Pancreas (tissue), 10 donors: Measurements from ENCODE around the gene CCDC88B. TPM values are rescaled to one million over a fixed set of nuclear protein-coding genes. Genes with fewer than 3 reads are reported as not detected.

Experiments
- ATAC-seq, 4 donors: fragments of 200-7000 bp; cut with Tn5 transposase; one replicate each; pipeline versions ENCODE4 v1.8.0 to v1.9.1; 2020; ENCODE audit warnings: mild to moderate bottlenecking in 4 of 4, moderate library complexity in 4 of 4
- DNase-seq, 6 donors: peaks; one replicate each; pipeline ENCODE4 v3.0.0-alpha.2; 2020
- FAIRE-seq: peaks from 2 replicates; lab custom pipeline; 2012; peaks lifted over from hg19 to GRCh38; lab: Jason Lieb, UNC
- H3K27ac ChIP-seq, 4 donors: fragments of 200-600 bp; sonication (generic); 1 replicate in 3 of 4; 2 replicates in 1 of 4; pipeline versions ENCODE4 v1.5.0 to v1.8.0; 2020
- H3K27me3 ChIP-seq, 4 donors: fragments of 200-600 bp; one replicate each; pipeline ENCODE4 v1.8.0; 2021
- H3K36me3 ChIP-seq, 3 donors: fragments of 200-600 bp; sonication (generic) in 1 of 3; one replicate each; pipeline versions ENCODE4 v1.5.0 to v1.8.0; 2020 to 2021
- H3K4me1 ChIP-seq, 3 donors: fragments of 200-600 bp; one replicate each; pipeline ENCODE4 v1.8.0; 2021
- H3K4me3 ChIP-seq, 4 donors: fragments of 200-600 bp; sonication (generic) in 2 of 4; one replicate each; pipeline versions ENCODE4 v1.5.0 to v1.8.0; 2020 to 2021
- H3K9me3 ChIP-seq, 4 donors: fragments of 200-600 bp; one replicate each; pipeline ENCODE4 v1.8.0; 2021
- WGBS, 2 donors: extraction: QIAGEN DNeasy Blood & Tissue Kit; methylation state at CpG; one replicate each; pipeline ENCODE4 v1.1.7; 2013; 5-methylcytosine and 5-hydroxymethylcytosine counted together
- intact Hi-C, 3 donors: fragments of 100-400 bp; cut with DNase I; formaldehyde crosslinking; loops; one replicate each; pipeline versions ENCODE4 v1.11.1 to v1.14.2; 2022
- polyA plus RNA-seq, 2 donors: library from polyadenylated mRNA; stranded (reverse); fragments of 200-250 nt; gene quantifications; one replicate each; pipeline ENCODE4 v1.2.3, GENCODE V29; 2013
- total RNA-seq, 6 donors: library from RNA; stranded (reverse); fragmentation: NEBNext Ultra II Directional in 4 of 6; extraction: Animal tissue kit (Norgen Biotek cat#: 25700) in 4 of 6; gene quantifications; one replicate each; pipeline versions ENCODE4 v1.2.1 to v1.2.4, GENCODE V29; 2021 to 2023
- TF ChIP-seq, protein P1 (sequence below), 4 donors: fragments of 200-600 bp; sonication (generic) in 3 of 4; IDR thresholded peaks; one replicate each; pipeline versions ENCODE4 v1.5.0 to v1.8.0; 2021; ENCODE audit warnings: antibody characterized with exemption in 4 of 4
- donor health status: healthy with polysubstance abuse.
- donor health status: DM: no; HTN: no; CAD: no; lungs with moderate emphysema.
- donor health status: DM: no; HTN: no; CAD: no.
- donor health status: control.
- donor health status: control.
- donor health status: Bipolar disorder and iron deficiency.
- donor health status: DM: yes; HTN: yes; CAD: no.
- donor health status: DM: no; HTN: no; CAD: no.
- donor health status: DM: no; HTN: no; CAD: no.
- donor health status: DM: yes; HTN: yes; CAD: no.

CCDC88B gene
- total and polyA plus RNA-seq, 8 donors, result 3.0 to 50.0 (median 6.4) TPM

DNA sequence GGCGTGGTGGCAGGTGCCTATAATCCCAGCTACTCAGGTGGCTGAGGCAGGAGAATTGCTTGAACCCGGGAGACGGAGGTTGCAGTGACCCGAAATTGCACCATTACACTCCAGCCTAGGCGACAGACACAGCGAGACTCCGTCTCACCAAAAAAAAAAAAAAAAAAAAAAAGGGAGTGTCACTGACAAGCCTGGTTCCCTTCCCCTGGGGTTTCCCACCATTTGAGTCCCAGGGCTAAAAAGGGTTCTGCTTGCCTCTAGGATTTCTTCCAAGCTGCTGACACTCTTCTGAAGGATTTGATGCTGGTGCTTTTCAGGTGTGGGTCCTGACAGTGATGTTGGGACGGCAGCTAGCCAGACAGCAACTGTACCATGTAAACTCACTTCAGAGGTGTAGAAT lies 1.3 kb upstream of the CCDC88B start:
- Histone ChIP-seq H3K27me3 (no peaks in the 10 kb centered on the region), H3K4me3 (no peak overlapping the region), H3K4me1 (peaks cover 0 to 4% (median 3%) of the 10 kb centered on the region in 3 donors), H3K36me3 (no peaks in the 10 kb centered on the region), H3K27ac (no peak overlapping the region), H3K9me3 (no peaks in the 10 kb centered on the region)
- no peak for DNase-seq
- intact Hi-C loops, result no loop called here
- ATAC-seq, result no peak
- no peak for FAIRE-seq
- TF ChIP-seq, protein P1, sequence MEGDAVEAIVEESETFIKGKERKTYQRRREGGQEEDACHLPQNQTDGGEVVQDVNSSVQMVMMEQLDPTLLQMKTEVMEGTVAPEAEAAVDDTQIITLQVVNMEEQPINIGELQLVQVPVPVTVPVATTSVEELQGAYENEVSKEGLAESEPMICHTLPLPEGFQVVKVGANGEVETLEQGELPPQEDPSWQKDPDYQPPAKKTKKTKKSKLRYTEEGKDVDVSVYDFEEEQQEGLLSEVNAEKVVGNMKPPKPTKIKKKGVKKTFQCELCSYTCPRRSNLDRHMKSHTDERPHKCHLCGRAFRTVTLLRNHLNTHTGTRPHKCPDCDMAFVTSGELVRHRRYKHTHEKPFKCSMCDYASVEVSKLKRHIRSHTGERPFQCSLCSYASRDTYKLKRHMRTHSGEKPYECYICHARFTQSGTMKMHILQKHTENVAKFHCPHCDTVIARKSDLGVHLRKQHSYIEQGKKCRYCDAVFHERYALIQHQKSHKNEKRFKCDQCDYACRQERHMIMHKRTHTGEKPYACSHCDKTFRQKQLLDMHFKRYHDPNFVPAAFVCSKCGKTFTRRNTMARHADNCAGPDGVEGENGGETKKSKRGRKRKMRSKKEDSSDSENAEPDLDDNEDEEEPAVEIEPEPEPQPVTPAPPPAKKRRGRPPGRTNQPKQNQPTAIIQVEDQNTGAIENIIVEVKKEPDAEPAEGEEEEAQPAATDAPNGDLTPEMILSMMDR (IDR thresholded peaks at IDR 0.05), result no peak
- 87 to 88% methylated on average over 8 of the region's 8 CpGs for WGBS, 2 donors

DNA sequence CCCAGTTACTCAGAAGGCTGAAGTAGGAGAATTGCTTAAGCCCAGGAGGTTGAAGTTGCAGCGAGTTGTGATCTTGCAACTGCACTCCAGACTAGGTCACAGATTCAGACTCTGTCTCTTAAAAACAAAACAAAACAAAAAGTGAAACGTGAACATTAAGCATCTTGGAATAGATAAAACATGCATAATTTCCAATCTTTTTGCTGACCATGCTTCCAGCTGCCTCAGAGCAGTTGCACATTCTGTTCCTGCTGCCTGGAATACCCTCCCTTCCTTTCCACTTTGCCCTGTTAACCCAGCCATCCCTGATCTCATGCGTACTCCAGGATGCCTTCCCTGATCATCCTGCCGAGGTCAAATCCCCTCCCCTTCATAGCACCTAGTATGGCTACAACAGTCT lies 718 bp upstream of the CCDC88B start:
- H3K4me3 ChIP-seq, result no peak overlapping the region
- no peaks in the 10 kb centered on the region for H3K9me3 ChIP-seq
- no peak for ATAC-seq
- peaks cover 0 to 4% (median 3%) of the 10 kb centered on the region in 3 donors for H3K4me1 ChIP-seq
- TF ChIP-seq, protein P1 (IDR thresholded peaks at IDR 0.05), result no peak
- no peak overlapping the region for H3K27ac ChIP-seq
- intact Hi-C loops, result no loop called here
- FAIRE-seq, result no peak
- DNase-seq, result no peak
- H3K27me3 ChIP-seq, result no peaks in the 10 kb centered on the region
- no peaks in the 10 kb centered on the region for H3K36me3 ChIP-seq
- WGBS, 2 donors, result 67 to 74% methylated on average over 4 of the region's 4 CpGs

DNA sequence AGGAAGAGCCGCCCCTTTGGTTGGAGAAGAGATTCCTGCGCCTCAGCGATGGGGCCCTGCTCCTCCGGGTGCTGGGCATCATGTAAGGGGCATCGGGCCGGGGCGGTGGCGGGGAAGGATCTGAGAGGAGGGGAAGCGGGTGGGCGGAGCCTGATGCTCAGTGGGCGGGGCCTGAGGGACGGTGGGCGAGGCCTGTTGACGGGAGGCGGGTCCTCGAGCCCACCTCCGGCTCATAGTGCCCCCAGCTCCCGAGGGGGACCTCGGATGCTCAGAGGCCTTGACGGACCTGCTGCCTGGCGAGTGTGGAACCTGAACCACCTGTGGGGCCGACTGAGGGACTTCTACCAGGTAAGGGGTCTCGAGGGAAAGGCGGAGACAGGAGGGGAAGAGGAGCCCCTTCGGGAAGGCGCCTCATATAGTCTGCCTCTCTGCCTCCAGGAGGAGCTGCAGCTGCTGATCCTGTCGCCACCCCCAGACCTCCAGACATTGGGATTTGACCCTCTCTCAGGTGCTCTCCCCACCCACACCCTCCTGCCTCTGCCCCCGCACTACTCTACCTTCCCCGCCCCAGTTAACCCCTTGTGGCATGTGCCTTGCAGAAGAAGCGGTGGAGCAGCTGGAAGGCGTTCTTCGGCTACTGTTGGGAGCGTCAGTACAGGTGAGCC lies 799 bp downstream of the CCDC88B start:
- TF ChIP-seq, protein P1 (IDR thresholded peaks at IDR 0.05), result no peak
- H3K36me3 ChIP-seq, result no peaks in the 10 kb centered on the region
- H3K27ac ChIP-seq, result no peak overlapping the region
- intact Hi-C loops, result no loop called here
- no peaks in the 10 kb centered on the region for H3K27me3 ChIP-seq
- peaks cover 0 to 4% (median 3%) of the 10 kb centered on the region in 3 donors for H3K4me1 ChIP-seq
- DNase-seq (peak in 3 of 6 donors; percentile 66 to 83 (median 70)), FAIRE-seq (no peak), ATAC-seq (no peak)
- WGBS, 2 donors, result 48 to 54% methylated on average over 33 of the region's 33 CpGs
- no peaks in the 10 kb centered on the region for H3K9me3 ChIP-seq
- no peak overlapping the region for H3K4me3 ChIP-seq

DNA sequence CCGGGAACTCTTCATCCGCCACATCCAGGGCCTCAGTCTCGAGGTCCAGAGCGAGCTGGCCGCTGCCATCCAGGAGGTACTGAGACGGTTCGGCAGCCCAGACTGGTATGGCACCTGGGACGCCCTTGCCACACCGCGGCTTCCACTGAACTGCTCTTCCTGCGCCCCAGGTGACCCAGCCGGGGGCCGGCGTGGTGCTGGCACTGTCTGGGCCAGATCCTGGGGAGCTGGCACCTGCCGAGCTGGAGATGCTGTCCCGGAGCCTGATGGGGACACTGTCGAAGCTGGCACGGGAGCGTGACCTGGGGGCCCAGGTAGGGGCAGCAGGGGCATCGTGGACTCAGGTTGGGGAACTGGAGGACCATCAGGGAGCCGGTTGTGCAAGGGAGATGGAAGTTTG lies 1.4 kb downstream of the CCDC88B start:
- DNase-seq (peak in 2 of 6 donors; percentile 50 to 79), ATAC-seq (no peak), FAIRE-seq (no peak)
- Histone ChIP-seq H3K27ac (no peak overlapping the region), H3K4me1 (peaks cover 0 to 4% (median 3%) of the 10 kb centered on the region in 3 donors), H3K4me3 (no peak overlapping the region), H3K9me3 (no peaks in the 10 kb centered on the region), H3K27me3 (no peaks in the 10 kb centered on the region), H3K36me3 (no peaks in the 10 kb centered on the region)
- WGBS, 2 donors, result 90 to 91% methylated on average over 21 of the region's 21 CpGs
- intact Hi-C loops, result no loop called here
- TF ChIP-seq, protein P1 (IDR thresholded peaks at IDR 0.05), result no peak
